GM23248 (cell line): ENCODE measurements around the gene DGKI.

Experiments
- EZH2 ChIP-seq: fragments of 200-600 bp; sonication (generic); IDR thresholded peaks from 2 replicates; pipeline ENCODE4 v1.6.1; 2018; ENCODE audit warnings: antibody characterized with exemption, mild to moderate bottlenecking; ENCODE audit not compliant: insufficient read depth, poor library complexity, severe bottlenecking
- EZH2phosphoT487 ChIP-seq: fragments of 200-600 bp; sonication (generic); IDR thresholded peaks from 2 replicates; pipeline ENCODE4 v1.6.1; 2018; ENCODE audit warnings: antibody characterized with exemption, moderate library complexity, mild to moderate bottlenecking, low read depth; ENCODE audit not compliant: insufficient read depth

DNA sequence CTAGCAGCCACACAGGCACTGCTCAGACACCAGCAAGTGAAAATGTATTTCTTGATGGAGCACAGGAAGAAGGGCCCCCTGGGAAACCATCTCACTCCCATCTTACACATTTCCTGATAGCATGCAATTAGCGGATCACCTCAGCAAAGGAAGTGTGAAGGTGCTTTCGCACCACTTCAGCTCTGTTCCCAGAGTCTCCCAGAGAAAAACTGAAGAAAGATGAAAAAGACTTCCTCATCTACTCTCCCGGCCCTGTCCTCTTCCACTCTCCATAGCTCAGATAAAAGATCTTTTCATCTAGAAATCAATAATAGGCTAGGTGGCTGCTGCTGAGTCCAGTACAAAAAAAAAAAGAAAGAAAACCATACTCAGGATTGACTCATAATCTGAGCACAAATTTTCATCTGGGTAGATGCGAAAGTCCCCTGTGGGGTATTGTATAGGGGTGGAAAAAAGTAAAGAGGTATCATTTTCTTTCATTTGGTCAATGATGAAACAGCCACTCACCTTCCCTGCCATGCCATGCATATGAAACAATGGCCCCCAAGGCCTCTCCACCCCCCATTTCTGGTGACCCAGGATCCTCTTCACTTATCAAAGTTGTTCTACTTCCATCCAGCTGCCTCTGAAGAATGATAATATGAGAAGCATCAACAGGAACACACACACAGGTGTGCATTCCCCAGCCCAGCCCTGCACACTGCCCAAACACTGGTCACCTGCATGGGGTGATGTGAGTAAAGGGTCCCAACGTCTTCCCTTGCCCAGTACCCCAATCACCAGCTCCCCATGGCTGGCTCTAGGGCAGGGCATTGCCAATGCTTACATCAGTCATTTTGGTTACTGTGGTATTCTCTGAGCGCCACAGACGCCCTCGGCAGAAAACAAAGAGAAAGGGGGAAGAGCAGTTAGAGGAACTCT lies 48.8 kb upstream of the DGKI start:
- TF ChIP-seq EZH2phosphoT487 (no peak), EZH2 (no peak)
